Fibroblast of the aortic adventitia (primary cell): ENCODE data around the gene KCP. TPM values are rescaled to one million over a fixed set of nuclear protein-coding genes. Genes with fewer than 3 reads are reported as not detected.

ENCODE experiments used
- DNase-seq: peaks from one replicate; pipeline ENCODE4 v3.0.0-alpha.2; 2010; ENCODE audit warnings: low read depth
- H3K4me3 ChIP-seq: 2 replicates; pipeline ENCODE4 v1.5.1; 2011; ENCODE audit warnings: low read depth, mild to moderate bottlenecking, control low read depth, low read length, moderate library complexity
- total RNA-seq: library from RNA; depleted of rRNA; stranded (reverse); fragments of >200 nt; gene quantifications from 2 replicates; pipeline ENCODE4 v1.2.3, GENCODE V29; 2012; ENCODE audit warnings: low replicate concordance
- TF ChIP-seq, protein P1 (sequence below): IDR thresholded peaks from 2 replicates; pipeline ENCODE4 v1.5.1; 2011; ENCODE audit warnings: mild to moderate bottlenecking, low read length, control low read depth, inconsistent platforms; ENCODE audit not compliant: insufficient read depth

The KCP gene
- total RNA-seq, 1 donor, result 0.09 TPM

DNA sequence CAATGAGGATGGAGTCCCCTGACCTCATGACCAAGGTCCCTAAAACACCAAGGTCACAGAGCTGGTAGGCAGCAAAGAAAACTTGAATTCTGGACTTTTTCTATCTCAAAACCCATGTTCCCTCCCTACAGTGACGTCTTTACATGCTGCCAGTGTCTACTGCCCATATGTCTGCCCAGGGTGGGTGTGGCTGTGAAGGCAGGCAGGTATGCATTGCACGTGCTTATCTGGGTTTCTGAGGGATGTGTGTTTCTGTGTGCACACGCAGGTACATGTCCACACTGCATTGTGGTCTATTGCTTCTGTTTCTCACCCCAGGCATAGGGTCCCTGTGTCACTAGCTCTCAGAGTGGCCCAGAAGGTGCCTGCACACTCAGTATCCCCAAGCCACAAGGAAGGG, 34.4 kb downstream of the KCP start:
- H3K4me3 ChIP-seq, result no peak overlapping the region
- TF ChIP-seq, protein P1, sequence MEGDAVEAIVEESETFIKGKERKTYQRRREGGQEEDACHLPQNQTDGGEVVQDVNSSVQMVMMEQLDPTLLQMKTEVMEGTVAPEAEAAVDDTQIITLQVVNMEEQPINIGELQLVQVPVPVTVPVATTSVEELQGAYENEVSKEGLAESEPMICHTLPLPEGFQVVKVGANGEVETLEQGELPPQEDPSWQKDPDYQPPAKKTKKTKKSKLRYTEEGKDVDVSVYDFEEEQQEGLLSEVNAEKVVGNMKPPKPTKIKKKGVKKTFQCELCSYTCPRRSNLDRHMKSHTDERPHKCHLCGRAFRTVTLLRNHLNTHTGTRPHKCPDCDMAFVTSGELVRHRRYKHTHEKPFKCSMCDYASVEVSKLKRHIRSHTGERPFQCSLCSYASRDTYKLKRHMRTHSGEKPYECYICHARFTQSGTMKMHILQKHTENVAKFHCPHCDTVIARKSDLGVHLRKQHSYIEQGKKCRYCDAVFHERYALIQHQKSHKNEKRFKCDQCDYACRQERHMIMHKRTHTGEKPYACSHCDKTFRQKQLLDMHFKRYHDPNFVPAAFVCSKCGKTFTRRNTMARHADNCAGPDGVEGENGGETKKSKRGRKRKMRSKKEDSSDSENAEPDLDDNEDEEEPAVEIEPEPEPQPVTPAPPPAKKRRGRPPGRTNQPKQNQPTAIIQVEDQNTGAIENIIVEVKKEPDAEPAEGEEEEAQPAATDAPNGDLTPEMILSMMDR, result no peak
- no peak for DNase-seq

DNA sequence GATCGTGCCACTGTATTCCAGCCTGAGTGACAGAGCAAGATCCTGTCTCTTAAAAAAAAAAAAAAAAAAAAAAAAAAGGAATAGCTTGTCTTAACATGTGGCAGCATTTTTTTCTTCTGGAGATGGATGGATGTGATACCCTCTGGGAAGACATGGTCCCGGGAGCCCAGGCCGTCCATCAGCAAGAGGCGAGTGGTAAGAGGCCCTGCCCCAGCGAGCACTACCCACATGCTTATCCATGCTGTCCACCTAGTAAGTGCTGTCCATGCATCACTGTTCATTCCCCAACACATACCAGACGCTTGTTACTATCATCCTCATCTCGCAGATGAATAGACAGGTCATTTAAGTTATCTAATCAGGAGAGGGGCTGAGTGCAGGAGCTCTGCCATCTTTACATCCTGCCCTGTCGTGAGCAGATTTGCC, 35.0 kb downstream of the KCP start:
- no peak for DNase-seq
- TF ChIP-seq, protein P1, result no peak
- no peak overlapping the region for H3K4me3 ChIP-seq

DNA sequence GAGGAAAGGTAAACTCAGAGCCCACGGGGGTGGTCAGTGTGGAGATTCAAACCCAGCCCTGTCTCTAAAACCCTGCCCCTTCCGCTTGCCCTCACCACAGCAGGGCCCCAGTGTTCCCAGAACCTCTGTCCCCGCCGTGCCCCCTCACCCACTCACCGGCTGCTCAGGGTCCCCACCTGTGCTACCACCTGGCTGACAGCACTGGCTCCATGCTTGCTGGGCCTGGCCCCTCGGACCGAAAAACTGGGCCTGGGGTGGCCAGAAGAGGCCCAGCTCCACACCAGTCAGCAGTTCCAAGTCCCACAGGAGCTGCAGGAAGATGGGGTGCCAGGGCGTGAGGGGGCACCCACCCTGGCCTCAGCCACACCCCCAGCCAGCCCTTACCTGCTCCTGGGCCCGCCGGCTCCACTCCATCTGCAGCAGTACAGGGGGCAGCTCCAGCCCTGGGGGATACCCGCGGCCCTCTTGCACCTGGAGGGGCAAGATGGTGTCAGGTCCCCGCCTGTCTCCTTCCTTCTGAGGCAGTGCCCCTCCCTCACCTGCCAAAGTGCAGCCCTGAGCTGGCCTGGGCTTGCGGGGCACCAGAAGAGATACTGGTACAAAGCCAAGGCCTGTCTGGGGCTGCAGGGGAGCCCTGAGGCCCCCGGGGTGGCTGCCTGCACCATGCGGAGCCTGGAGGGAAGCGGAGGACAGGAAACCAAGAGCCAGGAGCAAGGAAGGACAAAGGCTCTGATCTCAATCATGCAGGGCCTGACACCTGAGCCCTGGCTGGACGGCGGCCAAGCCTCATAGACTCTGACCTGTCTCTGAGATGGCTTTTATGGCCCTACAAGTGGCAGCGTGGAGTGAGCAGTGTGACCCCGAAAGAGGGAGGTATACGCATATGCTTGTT, 36.1 kb downstream of the KCP start:
- TF ChIP-seq, protein P1, result no peak
- no peak overlapping the region for H3K4me3 ChIP-seq
- DNase-seq, result no peak

DNA sequence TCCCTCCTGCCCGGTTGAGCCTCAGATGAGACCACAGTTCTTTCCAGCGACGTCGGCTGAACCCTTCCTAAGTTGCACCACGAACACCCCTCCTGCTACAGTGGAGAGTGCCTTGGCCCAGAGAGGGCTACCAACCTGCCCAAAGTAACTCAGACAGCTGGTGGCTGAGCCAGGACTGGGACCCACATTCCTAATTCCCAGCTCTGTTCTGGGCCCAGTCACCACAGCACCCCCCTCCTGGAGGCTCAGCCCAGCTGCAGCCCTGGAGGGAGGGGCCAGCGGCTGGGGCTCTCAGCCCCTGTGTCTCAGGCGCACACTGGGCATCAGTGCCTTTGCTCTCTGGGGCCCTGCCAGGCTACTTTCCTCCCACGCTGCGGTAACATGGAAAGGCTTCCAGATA, 37.3 kb downstream of the KCP start:
- no peak overlapping the region for H3K4me3 ChIP-seq
- TF ChIP-seq, protein P1, result no peak
- DNase-seq, result no peak

DNA sequence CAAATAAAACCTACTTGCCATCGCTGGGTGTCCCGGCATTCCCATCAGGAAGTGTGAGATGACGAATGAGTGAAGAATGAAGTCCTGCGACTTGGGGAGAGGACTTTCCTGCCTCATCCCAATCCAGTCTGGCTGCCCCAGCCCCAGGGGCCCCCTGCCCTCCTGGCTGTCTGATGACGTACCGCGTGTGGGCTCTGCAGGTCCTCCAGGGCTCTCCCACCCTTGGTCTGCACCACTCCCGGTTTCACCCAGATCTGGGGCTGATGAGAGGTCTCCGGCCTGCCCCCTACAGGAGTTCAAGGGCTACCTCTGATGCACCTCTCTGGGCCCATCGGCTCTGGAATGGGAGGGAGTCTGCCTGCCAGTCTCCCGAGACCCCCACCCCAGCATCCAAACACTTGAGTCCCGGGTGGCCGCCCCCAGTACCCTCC, 38.1 kb downstream of the KCP start:
- TF ChIP-seq, protein P1, result no peak
- no peak for DNase-seq
- no peak overlapping the region for H3K4me3 ChIP-seq

DNA sequence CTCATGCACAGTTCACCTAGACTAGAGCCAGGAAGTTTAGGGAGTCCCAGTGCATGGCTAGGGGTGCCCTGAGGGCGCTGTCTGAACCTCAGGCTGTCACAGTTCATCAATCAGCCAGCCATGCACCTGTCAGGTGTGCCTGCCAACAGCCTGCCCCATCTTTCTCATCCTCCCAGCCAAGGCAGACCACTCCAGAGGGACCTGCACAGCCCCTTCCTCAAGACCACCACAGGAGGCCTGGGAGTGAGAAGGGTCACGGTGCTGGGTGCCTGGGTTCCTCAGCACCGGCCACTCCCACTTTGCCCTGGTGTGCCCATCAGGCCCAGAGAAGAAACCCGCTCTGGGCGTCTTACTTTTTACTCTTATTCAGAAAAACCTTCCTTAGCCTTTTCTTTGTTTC, 39.5 kb downstream of the KCP start:
- H3K4me3 ChIP-seq, result no peak overlapping the region
- TF ChIP-seq, protein P1, result no peak
- DNase-seq, result no peak
